OCI-LY3 (cell line): ENCODE data around the gene ALDH1A3.

Source experiments
- H2AFZ ChIP-seq: fragments of 200-600, 300-600 bp; shearing (Covaris generic); 2 replicates; pipeline ENCODE4 v1.6.0; 2014; ENCODE audit warnings: antibody characterized with exemption, low read depth, low read length
- H3K27ac ChIP-seq: fragments of 200-600, 300-600 bp; sonication (generic); 2 replicates; pipeline ENCODE4 v1.5.1; 2014; ENCODE audit warnings: mild to moderate bottlenecking, low read length, moderate library complexity, mixed read lengths
- H3K27me3 ChIP-seq: fragments of 200-600, 300-600 bp; sonication (generic); 2 replicates; pipeline ENCODE4 v1.6.1; 2014; ENCODE audit warnings: low read depth, low read length, mixed read lengths
- H3K36me3 ChIP-seq: fragments of 200-600, 300-600 bp; sonication (generic); replicated peaks from 2 replicates; pipeline ENCODE3; 2014; ENCODE audit warnings: low read depth, low read length, mixed read lengths
- H3K4me1 ChIP-seq: fragments of 300-600, 200-600 bp; sonication (generic); 2 replicates; pipeline ENCODE4 v1.6.1; 2014; ENCODE audit warnings: low read length, mixed read lengths
- H3K4me2 ChIP-seq: fragments of 200-600, 300-600 bp; sonication (generic); 2 replicates; pipeline ENCODE4 v1.6.1; 2014; ENCODE audit warnings: low read length, mixed read lengths
- H3K4me3 ChIP-seq: fragments of 300-600, 200-600 bp; sonication (generic); 2 replicates; pipeline ENCODE4 v1.5.1; 2014; ENCODE audit warnings: antibody characterized with exemption, mild to moderate bottlenecking, low read length, moderate library complexity
- H3K79me2 ChIP-seq: fragments of 300-600, 200-600 bp; shearing (Covaris generic); 2 replicates; pipeline ENCODE4 v1.6.1; 2014; ENCODE audit warnings: mild to moderate bottlenecking, low read length, mixed read lengths
- H3K9ac ChIP-seq: fragments of 300-600, 200-600 bp; shearing (Covaris generic); 2 replicates; pipeline ENCODE4 v1.6.0; 2014; ENCODE audit warnings: mild to moderate bottlenecking, low read length, moderate library complexity
- H3K9me3 ChIP-seq: fragments of 200-600, 300-600 bp; shearing (Covaris generic); 2 replicates; pipeline ENCODE4 v1.6.1; 2014; ENCODE audit warnings: low read length, mixed read lengths; ENCODE audit not compliant: insufficient read depth
- H4K20me1 ChIP-seq: fragments of 200-600, 300-600 bp; sonication (generic); 2 replicates; pipeline ENCODE4 v1.6.1; 2016; ENCODE audit warnings: low read length, mixed read lengths; ENCODE audit not compliant: insufficient read depth
- EZH2phosphoT487 ChIP-seq: fragments of 200-600 bp; shearing (Covaris generic); IDR thresholded peaks from 2 replicates; pipeline ENCODE4 v1.6.1; 2018; ENCODE audit warnings: antibody characterized with exemption, mixed run types, low read depth
- TF ChIP-seq, protein P1 (sequence below): fragments of 200-600, 300-600 bp; sonication (generic); IDR thresholded peaks from 2 replicates; pipeline ENCODE4 v1.5.1; 2014; ENCODE audit warnings: antibody characterized with exemption, low read length, low read depth

The ALDH1A3 gene

DNA sequence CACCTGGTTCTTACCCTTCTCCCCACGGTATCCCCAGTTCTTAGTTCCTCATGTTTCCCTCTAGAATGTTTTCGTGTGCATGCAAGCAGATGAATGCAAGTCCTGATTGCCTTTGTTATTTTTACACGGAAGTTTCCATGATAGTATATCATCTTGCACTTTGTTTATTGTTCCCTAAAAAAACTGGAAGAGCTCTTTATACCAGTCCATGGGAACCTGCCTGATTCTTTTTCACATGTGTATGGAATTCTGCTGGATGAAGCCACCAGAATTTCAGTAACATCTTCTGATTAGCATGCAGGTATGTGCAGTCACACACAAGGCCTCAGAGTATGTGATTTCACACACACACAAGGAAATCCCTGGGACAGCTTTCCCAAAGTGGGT is 23.5 kb downstream of the ALDH1A3 start:
- Histone ChIP-seq H4K20me1 (no peaks in the 10 kb centered on the region), H3K4me3 (no peak overlapping the region), H3K27me3 (peaks cover 24% of the 10 kb centered on the region; the same call in 1 of the 2 replicates), H3K79me2 (no peaks in the 10 kb centered on the region), H3K4me1 (peaks cover 9% of the 10 kb centered on the region), H3K4me2 (no peak overlapping the region), H3K36me3 (no peaks in the 10 kb centered on the region), H2AFZ (no peak overlapping the region), H3K27ac (no peak overlapping the region), H3K9me3 (no peaks in the 10 kb centered on the region), H3K9ac (no peak overlapping the region)
- no peak for TF ChIP-seq EZH2phosphoT487
- TF ChIP-seq, protein P1, sequence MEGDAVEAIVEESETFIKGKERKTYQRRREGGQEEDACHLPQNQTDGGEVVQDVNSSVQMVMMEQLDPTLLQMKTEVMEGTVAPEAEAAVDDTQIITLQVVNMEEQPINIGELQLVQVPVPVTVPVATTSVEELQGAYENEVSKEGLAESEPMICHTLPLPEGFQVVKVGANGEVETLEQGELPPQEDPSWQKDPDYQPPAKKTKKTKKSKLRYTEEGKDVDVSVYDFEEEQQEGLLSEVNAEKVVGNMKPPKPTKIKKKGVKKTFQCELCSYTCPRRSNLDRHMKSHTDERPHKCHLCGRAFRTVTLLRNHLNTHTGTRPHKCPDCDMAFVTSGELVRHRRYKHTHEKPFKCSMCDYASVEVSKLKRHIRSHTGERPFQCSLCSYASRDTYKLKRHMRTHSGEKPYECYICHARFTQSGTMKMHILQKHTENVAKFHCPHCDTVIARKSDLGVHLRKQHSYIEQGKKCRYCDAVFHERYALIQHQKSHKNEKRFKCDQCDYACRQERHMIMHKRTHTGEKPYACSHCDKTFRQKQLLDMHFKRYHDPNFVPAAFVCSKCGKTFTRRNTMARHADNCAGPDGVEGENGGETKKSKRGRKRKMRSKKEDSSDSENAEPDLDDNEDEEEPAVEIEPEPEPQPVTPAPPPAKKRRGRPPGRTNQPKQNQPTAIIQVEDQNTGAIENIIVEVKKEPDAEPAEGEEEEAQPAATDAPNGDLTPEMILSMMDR: no peak

- H3K36me3 ChIP-seq: no peaks in the 10 kb centered on the region
- H4K20me1 ChIP-seq: no peaks in the 10 kb centered on the region
- H3K79me2 ChIP-seq: no peaks in the 10 kb centered on the region
Observed at GRCh38 chr15:100905850-100906249, 26.2 kb downstream of the ALDH1A3 start.

GRCh38 chr15:100908466-100908865 is 28.8 kb downstream of the ALDH1A3 start:
- H3K4me3 ChIP-seq: no peak overlapping the region
- H4K20me1 ChIP-seq: no peaks in the 10 kb centered on the region
- TF ChIP-seq EZH2phosphoT487: no peak
- TF ChIP-seq, protein P1: no peak
- H3K27me3 ChIP-seq: 0 out of 2 replicates have a peak, but pooled peaks cover 7% of the 10 kb centered on the region
- H3K4me1 ChIP-seq: peaks cover 18% of the 10 kb centered on the region
- no peaks in the 10 kb centered on the region for H3K79me2 ChIP-seq
- H3K9me3 ChIP-seq: 0 out of 2 replicates have a peak, but pooled peaks cover 3% of the 10 kb centered on the region
- no peak overlapping the region for H3K4me2 ChIP-seq
- H2AFZ ChIP-seq: no peak overlapping the region
- H3K9ac ChIP-seq: no peak overlapping the region
- H3K36me3 ChIP-seq: peaks cover 6% of the 10 kb centered on the region
- no peak overlapping the region for H3K27ac ChIP-seq

More at GRCh38 chr15:100905850-100906249, 26.2 kb downstream of the ALDH1A3 start:
- H3K9me3 ChIP-seq: no peaks in the 10 kb centered on the region
- H3K9ac ChIP-seq: no peak overlapping the region
- H3K4me2 ChIP-seq: no peak overlapping the region
- 0 out of 2 replicates have a peak, but pooled peaks cover 10% of the 10 kb centered on the region for H3K27me3 ChIP-seq
- no peak overlapping the region for H3K4me3 ChIP-seq
- H2AFZ ChIP-seq: no peak overlapping the region
- peaks cover 7% of the 10 kb centered on the region for H3K4me1 ChIP-seq
- TF ChIP-seq, protein P1: 0 out of 2 replicates have a peak, but pooled peaks have one; percentile 7
- TF ChIP-seq EZH2phosphoT487: no peak
- H3K27ac ChIP-seq: no peak overlapping the region

GRCh38 chr15:100909565-100909964 is 29.9 kb downstream of the ALDH1A3 start:
- Histone ChIP-seq H3K4me2 (no peak overlapping the region), H3K27ac (no peak overlapping the region), H3K9ac (no peak overlapping the region), H3K4me3 (no peak overlapping the region), H3K27me3 (0 out of 2 replicates have a peak, but pooled peaks cover 7% of the 10 kb centered on the region), H4K20me1 (no peaks in the 10 kb centered on the region), H3K36me3 (peaks cover 6% of the 10 kb centered on the region), H3K9me3 (0 out of 2 replicates have a peak, but pooled peaks cover 3% of the 10 kb centered on the region), H3K4me1 (peaks cover 22% of the 10 kb centered on the region), H2AFZ (no peak overlapping the region), H3K79me2 (no peaks in the 10 kb centered on the region)
- TF ChIP-seq, protein P1: no peak
- TF ChIP-seq EZH2phosphoT487: no peak
